HG03469 (cell line): ENCODE data around the gene ZFP92.
"Not testable (repeated sequence)": the region's sequence is repeated elsewhere in the genome, so short reads cannot be mapped to it uniquely, and the experiment has no call there.

Source experiments
- ATAC-seq: cut with Tn5 transposase; IDR thresholded peaks from one replicate; pipeline ENCODE4 v1.9.1; 2021; ENCODE audit warnings: mild to moderate bottlenecking, moderate library complexity, moderate number of reproducible peaks; ENCODE audit not compliant: unreplicated experiment

Gene ZFP92

GRCh38 chrX:153386097-153386496 is 25.2 kb upstream of the ZFP92 start:
- ATAC-seq, result no peak

- no peak for ATAC-seq
Measured at GRCh38 chrX:153387345-153387744, 23.9 kb upstream of the ZFP92 start.

- no peak for ATAC-seq
Measured at GRCh38 chrX:153387987-153388721, 23.1 kb upstream of the ZFP92 start.

GRCh38 chrX:153388722-153389459 is 22.4 kb upstream of the ZFP92 start:
- no peak for ATAC-seq

GRCh38 chrX:153389460-153389768 is 21.9 kb upstream of the ZFP92 start:
- not testable (repeated sequence) for ATAC-seq

- no peak for ATAC-seq
Measured at GRCh38 chrX:153392642-153393321, 18.5 kb upstream of the ZFP92 start.

GRCh38 chrX:153394612-153395011 is 16.7 kb upstream of the ZFP92 start:
- no peak for ATAC-seq

GRCh38 chrX:153395613-153396319 is 15.5 kb upstream of the ZFP92 start:
- ATAC-seq, result no peak

GRCh38 chrX:153396320-153397195 is 14.7 kb upstream of the ZFP92 start:
- no peak for ATAC-seq

- ATAC-seq, result no peak
Measured at GRCh38 chrX:153397256-153397960, 13.9 kb upstream of the ZFP92 start.

GRCh38 chrX:153398275-153398960 is 12.9 kb upstream of the ZFP92 start:
- no peak for ATAC-seq

- ATAC-seq, result no peak
Measured at GRCh38 chrX:153400146-153401132, 10.8 kb upstream of the ZFP92 start.

GRCh38 chrX:153401133-153401764 is 10.0 kb upstream of the ZFP92 start, which contains the start of gene PNMA6E:
Gene PNMA6E, minus strand, starts transcription at chrX:153401350. Its CDS starts 2,501 bp downstream, at chrX:153398849.
- ATAC-seq, result no peak

GRCh38 chrX:153404333-153404732 is 6.9 kb upstream of the ZFP92 start:
- not testable (repeated sequence) for ATAC-seq

- no peak for ATAC-seq
Measured at GRCh38 chrX:153405426-153405825, 5.8 kb upstream of the ZFP92 start.

- no peak for ATAC-seq
Measured at GRCh38 chrX:153406011-153406410, 5.3 kb upstream of the ZFP92 start.

- ATAC-seq, result no peak
Measured at GRCh38 chrX:153406903-153407302, 4.4 kb upstream of the ZFP92 start.
